NCI-H460 (cell line): ENCODE data around the gene COL20A1. TPM values are rescaled to one million over a fixed set of nuclear protein-coding genes. Genes with fewer than 3 reads are reported as not detected.
"Not testable (repeated sequence)": the region's sequence is repeated elsewhere in the genome, so short reads cannot be mapped to it uniquely, and the experiment has no call there.

ENCODE experiments used
- DNase-seq: peaks from one replicate; pipeline ENCODE4 v3.0.0-alpha.2; 2016; ENCODE audit warnings: low read depth; ENCODE audit errors: extremely low read depth
- polyA plus RNA-seq: library from polyadenylated mRNA; depleted of rRNA; stranded (reverse); fragments of >200 nt; gene quantifications from 2 replicates; pipeline ENCODE4 v1.2.3, GENCODE V29; 2014; cell fraction: nucleus; rRNA removed
- total RNA-seq: library from RNA; depleted of rRNA; stranded (reverse); fragments of >200 nt; shearing (Covaris generic); gene quantifications from 2 replicates; pipeline ENCODE4 v1.2.3, GENCODE V29; 2014; rRNA removed

Gene COL20A1
- 0.06 and 0.10 TPM in 2 replicates for total RNA-seq
- 0.31 TPM in 1 of 2 replicates, not detected in the other for polyA plus RNA-seq

GRCh38 chr20:63292904-63293303 is at the start of gene COL20A1:
TSS of gene COL20A1 (plus strand) at chr20:63293186. CDS start at chr20:63295108, 1,922 bp downstream.
- DNase-seq = no peak

GRCh38 chr20:63243604-63244247 is 49.3 kb upstream of the COL20A1 start:
- DNase-seq = no peak

GRCh38 chr20:63244468-63244867 is 48.5 kb upstream of the COL20A1 start:
- no peak for DNase-seq

- no peak for DNase-seq
Measured at GRCh38 chr20:63246490-63247288, 46.3 kb upstream of the COL20A1 start.

GRCh38 chr20:63247671-63248228 is 45.2 kb upstream of the COL20A1 start:
- no peak for DNase-seq

GRCh38 chr20:63248835-63249591 is 44.0 kb upstream of the COL20A1 start:
- no peak for DNase-seq

DNA sequence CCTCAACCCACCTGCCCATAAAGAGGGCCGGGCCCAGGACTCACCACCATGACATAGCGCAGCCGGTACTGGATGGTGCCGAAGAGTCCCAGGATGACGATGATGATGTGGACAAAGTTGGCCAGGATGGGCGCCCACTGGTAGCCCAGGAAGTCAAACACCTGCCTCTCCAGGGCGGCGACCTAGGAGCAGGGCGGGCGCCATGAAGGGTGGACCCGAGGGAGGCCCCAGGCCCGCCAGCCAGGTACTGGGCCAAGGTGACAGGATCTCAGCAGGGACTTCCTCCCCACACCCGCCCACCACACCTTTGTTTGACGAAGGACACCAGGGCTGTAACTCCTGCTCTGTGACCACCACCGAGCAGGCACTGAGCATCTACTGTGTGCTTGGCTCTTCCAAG is 43.1 kb upstream of the COL20A1 start:
- no peak for DNase-seq

GRCh38 chr20:63251350-63251749 is 41.6 kb upstream of the COL20A1 start:
- not testable (repeated sequence) for DNase-seq

- DNase-seq = no peak
Measured at GRCh38 chr20:63252284-63252711, 40.7 kb upstream of the COL20A1 start.

GRCh38 chr20:63253065-63253437 is 39.9 kb upstream of the COL20A1 start:
- DNase-seq = no peak

GRCh38 chr20:63253438-63254231 is 39.4 kb upstream of the COL20A1 start:
- no peak for DNase-seq

- DNase-seq = no peak
Measured at GRCh38 chr20:63254232-63254605, 38.8 kb upstream of the COL20A1 start, which contains the start of gene NKAIN4. TSS of gene NKAIN4 (minus strand) at chr20:63254463. CDS start at chr20:63254450, 13 bp downstream.

DNA sequence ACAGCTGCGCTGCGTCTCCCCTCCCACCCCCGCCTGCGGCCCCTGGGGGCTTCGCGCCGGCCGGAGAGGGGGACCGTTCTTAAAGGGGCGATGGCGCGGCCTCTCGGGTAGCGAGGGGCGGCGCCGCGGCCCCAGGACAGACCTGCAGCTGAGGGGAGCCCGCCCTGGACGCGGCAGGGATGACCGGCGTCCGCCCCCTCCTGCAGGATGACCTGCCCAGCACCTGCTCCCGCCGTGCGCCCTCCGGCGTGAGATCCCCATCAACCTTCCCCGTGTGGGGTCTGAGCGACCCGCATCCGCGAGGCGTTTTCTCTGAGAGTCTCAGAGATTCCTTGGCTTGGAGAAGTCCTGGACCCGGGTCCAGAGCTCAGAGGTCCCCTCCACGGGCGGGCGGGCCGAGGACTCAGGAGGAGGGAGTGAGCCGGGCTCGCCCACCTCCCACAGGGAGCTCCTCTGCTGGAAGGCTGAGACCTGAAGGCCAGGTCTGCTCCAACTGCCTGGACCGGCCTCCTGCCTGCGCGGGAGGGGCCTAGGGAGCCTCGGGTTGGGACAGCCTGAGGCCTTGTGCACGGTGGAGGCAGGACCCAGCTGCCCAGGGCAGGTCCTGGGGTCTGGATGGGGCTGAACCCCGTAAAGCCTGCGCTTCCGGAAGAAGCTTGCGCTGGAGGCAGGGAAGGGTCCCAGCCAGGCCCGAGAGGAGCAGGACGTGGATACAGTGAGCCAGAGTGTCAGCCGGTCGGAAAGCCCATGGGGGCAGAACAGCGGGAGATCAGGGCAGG is 38.2 kb upstream of the COL20A1 start:
- DNase-seq = no peak

DNA sequence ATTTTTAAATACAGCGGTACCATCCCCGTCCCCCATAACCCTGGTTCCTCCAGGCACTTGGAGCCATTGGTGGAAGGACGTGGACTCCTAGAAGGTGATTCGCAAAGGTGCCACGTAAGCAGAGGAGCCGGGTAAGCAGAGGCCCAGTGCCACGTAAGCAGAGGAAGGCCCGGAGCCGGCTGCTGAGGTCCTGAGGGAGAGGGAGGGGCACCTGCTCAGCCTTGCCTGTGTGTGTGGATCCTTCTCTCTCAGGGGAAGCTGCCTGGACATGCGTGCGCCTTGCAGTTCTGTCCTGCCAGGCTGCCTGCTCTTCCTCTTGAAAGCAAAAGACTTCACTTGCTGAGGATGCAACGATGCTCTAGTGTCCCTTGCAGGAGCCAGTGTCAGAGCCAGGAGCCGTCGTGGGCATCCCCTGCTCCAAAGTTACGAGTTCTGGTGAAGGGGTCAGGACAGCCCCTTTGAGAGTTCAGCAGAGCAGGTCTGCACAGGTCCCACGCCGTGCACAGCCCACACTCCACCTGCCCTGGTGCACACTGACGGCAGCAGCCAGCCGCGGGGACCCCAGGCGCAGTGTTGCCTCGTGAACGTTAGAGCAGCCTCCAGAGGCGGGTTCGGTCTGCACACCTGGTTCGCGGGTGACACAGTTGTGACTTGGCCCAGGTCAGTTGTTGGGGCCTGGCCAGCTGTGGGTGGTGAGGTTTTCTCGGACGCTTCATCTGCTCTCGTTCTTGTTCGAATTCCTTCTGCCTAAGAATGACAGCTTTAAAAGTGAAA is 36.9 kb upstream of the COL20A1 start:
- no peak for DNase-seq

GRCh38 chr20:63256954-63257353 is 36.0 kb upstream of the COL20A1 start:
- no peak for DNase-seq

GRCh38 chr20:63257629-63258028 is 35.4 kb upstream of the COL20A1 start:
- DNase-seq = no peak

DNA sequence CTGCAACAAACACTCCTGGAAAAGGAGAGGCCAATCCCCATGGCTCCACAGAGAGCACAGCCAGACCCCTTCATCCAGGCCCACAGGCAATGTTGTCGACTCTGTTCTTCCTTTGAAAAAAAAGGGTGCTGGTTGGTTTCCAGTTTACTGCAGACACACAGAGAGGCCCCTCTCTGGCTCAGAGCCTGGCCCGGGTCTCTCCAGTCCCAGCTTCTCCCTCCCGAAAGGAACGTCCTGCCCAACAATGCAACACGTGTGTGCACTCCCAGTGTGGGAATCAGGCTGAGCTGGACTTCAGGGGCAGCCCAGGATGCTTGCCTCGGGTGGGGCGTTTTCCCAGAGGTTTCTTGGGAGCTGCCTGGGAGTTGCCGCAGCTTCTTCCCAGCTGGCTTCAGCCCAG is 34.2 kb upstream of the COL20A1 start:
- no peak for DNase-seq

DNA sequence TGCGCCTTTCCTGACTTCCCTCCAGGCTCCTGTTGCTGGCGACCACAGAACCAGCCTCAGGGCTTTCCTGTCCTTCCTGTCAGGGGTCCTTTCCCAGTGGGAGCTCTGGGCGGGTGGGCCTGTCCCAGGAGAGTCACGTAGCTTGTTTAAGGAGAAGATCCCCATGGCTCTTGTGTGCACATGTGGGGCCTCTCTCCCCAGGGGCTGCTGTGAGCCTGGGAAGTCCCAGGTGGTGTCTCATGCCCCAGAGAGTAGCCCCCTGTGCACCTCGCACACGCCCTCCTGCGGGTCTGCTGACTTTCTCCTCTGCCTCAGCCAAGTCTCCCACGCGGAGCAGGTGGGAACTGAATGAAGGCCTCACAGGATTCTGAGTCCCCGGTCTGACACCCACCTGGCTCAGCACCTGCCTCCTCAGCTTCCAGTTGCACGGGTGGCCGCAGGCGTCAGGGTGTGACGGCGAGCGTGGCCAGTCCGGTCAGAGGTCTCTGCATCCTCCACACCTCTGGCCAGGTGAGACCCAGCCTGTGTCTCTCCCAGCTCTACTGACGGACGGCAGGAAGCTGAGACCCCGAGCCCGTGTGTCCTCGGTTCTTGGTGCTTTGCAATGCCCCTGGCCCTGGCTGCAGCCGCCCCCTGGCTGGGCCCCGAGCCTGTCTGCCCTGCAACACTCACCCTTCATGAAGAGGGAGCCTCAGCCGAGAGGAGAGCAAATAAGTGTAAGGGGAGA is 33.1 kb upstream of the COL20A1 start:
- no peak for DNase-seq
